T-helper 2 cell treated with Interferon-gamma antibody and Interleukin-4, amounts not matched to agents 100 ng/mL and 5 ng/mL, for 36 hours (primary cell): ENCODE data around the gene ABLIM2. TPM values are rescaled to one million over a fixed set of nuclear protein-coding genes. Genes with fewer than 3 reads are reported as not detected.

ENCODE experiments used
- intact Hi-C: fragments of 100-400 bp; cut with micrococcal nuclease; formaldehyde crosslinking; loops from one replicate; pipeline ENCODE4 v1.15.1; 2023
- total RNA-seq: library from RNA; stranded (reverse); gene quantifications from 2 replicates; pipeline ENCODE4 v1.2.3, GENCODE V29; 2022

Gene ABLIM2
- total RNA-seq, 1 donor from 2014 or later = 0.43 TPM

DNA sequence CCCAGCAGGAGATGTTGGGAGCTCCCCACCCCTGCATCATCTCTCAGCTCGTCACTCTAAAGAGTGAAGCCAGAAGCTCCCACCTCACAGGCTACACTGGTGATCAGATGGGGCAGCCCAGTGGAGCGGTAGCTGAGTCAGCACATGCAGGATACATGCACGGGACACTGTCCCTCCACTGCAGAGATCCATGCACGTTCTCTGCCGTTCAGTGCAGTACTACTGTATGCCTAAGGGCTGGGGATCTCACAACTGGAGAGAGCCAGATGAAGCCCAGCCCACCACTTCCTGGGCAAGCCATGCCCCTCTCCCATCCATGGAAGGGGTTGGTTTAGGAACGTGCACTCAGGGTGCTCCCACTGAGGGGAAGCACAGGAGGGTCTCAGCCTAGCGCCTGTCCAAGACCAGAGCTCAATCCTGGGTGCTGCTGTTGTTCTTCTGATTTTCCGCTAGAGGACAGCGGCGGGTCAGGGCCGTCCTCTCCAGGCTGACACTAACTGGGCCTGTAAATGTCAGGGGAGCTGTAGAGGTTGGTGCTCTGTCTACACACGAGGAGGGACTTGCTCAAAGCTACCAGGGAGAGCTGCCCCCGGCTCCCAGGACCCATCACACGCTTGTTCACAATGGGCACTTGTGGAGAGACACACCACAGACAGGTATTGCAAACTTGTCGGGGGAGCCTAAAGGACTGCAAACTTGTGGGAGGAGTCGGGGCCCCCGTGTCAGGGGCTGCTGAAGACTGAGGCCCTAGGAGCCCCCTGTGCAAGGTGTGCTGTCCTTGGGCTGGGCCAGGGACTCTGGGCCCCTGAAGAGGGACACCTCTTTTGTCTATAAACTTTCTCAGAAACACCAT is 18.2 kb upstream of the ABLIM2 start:
- intact Hi-C loops = loop anchor here (2.0 kb wide), 1 partner anchor 226 kb away; no protein-coding TSS in a partner anchor

DNA sequence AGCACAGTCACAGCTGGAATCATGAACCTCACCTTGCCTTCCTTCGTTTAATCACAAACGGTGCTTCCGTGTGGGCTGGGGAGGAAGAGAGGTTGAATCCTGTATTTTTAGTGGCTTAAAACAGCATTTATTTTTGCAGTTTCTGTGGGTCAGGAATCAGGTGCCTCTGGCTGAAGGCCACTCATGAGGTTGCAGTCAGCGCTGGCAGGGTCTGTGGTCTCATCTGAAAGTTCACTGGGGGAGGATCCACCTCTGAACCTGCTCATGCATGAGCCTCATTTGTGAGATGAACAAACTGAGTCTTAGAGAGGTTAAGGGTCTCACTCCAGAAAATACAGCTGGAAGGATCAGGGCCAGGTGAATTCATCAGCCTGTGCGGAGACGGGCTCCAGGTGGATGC is 17.1 kb upstream of the ABLIM2 start:
- intact Hi-C loops = loop anchor here (2.0 kb wide), 1 partner anchor 227 kb away; no protein-coding TSS in a partner anchor

DNA sequence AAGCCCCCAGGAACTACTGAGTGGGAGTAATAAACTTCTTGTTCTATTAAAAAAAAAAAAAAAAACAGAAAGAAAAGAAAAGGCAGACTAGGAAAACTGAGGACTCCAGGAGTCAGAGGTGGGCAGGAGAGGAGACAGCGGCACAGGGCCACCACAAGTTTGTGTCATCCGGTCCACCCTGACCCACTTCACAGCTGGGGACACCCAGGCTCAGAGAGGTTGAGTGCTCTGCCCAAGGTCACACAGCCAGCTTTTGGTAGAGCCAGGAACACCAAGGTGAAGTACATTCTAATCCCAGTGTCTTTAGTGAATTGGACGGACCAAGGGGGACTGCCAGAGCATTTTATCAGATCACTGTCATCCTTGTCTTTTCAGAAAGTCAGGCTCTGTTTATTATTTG is 16.4 kb upstream of the ABLIM2 start:
- intact Hi-C loops = no loop called here

DNA sequence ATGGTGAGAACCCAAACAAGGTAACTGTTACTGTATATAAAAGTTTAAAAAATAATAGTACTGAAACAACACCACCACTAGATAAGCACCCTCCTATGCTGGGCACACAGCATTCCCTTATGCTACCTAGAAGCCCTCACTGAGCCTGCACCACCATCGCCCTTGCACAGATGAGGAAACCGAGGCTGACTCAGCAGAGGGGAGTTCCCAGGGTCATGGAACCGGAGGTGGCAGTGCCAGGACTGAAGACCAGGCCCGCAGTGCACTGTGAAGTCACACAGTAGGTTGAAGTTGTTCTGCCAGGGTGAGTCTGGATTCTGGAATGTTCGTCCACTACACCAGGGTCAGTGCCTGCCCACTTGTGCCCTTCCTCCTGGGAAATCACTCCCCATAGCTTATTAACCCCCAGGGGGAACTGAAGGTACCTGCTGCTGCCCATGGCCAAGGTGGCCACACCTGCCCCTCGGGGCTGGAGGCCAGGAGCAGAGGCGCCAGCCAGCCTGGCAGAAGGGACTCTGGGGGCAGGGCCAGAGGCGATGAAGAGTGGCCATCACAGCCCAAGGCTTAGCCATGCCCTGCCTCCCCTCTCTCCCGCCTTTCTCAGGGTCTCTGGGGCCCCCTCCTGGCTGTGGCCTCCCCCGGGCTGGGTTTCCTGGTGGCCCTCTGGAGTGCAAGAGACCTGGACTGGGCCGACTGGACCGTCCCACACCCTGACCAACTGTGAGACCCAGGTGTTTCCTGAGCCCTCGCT is 15.1 kb upstream of the ABLIM2 start:
- intact Hi-C loops = no loop called here

DNA sequence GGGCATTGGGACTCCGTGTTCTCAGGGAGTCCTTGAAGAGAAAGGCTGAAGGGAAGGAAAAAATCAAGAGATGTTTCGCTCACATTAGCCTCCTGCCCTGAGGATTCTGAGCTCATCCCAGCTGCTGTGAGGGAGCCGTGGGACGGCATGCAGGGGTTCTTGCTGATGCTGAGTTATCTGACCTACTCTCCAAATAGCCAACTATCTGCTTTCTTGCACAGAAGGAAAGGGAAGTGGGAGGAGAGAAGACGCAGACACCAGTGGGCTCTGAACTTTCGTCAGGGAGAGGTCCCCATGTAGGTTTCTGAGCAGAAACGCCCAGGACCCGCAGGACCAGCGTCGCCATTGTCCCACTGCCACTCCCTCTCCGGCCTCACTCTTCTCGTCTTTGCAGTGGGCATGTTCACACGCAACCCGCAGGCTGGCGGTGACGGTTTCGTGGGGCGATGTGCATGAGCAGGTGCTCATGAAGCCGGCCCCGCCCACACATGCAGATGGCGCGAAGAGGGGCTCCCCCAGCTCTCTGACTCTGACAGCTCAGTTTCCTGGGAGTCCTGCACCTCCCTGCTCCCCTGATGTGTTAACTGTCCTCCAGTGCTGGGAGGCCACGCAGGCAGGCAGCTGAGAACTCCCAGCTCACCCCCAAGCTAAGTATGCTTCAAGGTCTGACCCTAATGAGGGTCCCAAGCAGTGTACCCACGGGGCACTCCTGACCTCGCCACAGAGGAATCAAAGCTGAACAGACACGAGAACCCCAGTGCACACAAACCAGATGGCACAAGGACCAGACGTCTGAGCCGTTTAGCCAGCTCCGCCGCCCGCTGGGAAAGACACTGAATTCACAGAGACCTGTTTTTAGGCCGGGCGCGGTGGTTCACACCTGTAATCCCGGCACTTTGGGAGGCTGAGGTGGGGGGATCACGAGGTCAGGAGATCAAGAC is 13.6 kb upstream of the ABLIM2 start:
- intact Hi-C loops = no loop called here

DNA sequence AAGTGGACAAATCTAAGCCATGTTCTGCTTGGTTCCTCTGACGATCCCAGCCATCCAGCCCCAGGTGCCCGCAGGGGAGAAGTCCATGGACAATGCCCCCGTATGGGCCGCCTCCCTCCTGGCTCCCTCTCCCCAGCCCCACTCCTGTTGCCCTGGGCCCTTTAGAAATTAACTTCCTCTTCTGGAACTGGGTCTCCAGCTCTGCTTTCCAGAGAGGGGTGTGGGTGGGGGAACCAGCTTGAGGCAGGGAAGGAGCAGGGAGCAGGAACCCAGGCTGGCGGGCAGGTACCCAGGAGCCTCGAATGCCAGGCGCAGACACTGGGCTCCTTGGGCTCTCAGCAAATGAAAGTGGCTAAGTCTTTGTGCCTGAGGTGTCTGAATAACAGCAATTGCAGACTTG is 12.7 kb upstream of the ABLIM2 start:
- intact Hi-C loops = no loop called here

DNA sequence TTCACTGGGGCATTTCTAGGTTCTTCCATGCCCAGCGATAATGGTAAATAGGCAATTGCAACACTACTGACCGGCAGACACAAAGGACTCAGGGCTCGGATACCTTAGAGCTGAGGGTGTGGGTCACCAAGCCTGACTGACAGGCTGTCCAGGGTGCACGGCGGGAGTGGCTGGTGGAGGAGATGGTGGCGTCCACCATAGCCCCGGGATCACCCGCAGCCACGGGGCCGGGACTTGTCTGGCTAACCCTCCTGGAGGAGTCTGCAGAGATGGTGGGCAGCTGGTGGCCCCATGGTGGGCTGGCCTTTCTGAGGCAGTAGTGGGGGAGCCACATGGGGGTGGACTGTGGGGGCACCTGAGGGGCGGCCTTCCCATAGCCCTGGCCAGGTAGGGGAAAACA is 11.7 kb upstream of the ABLIM2 start:
- intact Hi-C loops = no loop called here

DNA sequence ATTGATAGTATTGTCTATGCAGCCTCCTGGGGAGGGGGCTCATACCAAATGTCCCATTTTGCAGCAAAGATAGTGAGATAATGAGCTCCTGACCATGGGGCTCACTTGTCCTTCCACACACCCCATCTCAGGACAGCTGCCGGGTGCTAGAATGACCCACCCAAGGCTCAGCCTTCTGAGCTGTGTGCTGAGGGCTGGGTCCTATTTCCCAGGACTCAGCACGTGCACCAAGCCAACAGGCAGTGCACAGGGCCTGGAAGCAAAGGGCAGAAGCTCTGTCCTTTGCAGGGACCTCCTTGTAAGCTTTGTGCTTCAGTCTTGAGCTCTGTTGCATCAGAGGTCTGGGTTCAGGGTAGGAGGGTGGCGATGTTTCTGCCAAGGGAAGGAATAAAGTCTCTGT is 11.2 kb upstream of the ABLIM2 start:
- intact Hi-C loops = no loop called here

DNA sequence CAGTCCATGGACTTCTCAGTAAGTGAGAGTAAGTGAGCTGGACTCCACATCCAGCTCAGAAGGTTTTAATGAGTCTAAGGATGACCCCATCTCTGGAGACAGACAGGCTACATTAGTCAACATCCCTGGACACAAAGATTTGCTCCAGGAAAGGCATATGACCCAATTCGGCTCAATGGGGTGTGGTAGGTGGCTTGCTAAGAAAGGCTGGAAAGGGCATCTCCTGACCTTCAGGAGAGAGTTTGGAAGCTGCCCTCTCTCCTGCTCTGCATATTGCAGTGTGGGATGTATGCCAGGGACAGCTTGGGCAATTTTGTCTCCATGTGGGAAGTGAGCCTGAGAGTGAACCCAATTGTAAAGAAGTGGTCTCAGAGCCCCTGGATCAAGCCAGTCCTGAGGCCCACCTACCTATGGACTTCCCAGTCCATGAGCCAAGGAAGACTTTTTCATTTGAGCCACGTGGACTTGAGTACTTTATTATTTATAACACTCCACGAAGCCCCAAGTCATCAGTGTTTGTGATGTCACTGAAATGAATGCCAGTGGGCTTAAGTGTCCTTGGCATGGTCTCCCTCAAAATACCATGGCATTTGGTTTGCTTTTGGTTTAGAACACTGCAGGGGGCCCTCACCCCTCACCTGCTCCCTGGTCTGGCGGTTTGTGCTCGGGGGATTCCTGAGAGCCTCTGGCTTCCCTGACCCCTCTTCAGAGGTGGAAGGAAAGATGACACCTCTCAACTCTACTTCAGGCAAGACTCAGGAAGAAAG is 10.4 kb upstream of the ABLIM2 start:
- intact Hi-C loops = no loop called here

DNA sequence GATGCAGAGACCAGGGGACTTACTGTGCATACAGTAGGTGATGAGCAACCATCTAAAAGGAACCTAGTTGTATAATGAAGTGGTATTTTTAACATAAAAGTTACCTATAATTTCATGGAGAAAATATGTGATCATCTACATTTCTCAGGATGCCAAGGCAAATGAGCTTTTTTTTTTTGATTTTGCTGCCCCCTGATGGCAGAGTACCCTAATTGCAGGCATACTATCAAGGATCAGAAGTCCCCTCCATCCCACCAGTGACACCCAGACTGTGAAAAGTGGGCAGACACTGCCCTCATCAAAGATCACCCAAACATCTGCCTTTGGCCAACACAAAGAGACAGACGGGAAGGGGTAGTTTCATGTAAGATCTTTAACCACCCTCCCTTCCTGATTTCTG is 9.6 kb upstream of the ABLIM2 start:
- intact Hi-C loops = no loop called here

DNA sequence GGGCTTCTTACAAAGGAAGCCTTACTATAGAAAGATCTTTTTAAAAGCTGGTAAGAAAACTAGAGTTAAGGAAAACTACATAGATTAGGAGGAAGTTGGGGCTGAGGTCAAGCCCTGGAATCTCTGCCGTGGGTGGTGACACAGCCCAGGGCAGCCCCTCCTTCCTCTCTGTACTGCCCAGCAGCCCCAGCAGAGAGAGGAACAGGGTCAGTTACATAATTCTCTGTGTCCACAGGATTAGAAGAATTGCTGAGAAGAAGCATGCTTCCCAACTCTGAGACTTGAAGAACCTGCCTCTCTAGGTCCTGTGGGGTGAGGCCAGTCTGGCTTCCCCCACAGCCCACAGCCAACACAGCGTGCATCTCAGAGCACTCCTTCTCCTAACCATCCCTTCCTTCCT is 9.2 kb upstream of the ABLIM2 start:
- intact Hi-C loops = no loop called here

DNA sequence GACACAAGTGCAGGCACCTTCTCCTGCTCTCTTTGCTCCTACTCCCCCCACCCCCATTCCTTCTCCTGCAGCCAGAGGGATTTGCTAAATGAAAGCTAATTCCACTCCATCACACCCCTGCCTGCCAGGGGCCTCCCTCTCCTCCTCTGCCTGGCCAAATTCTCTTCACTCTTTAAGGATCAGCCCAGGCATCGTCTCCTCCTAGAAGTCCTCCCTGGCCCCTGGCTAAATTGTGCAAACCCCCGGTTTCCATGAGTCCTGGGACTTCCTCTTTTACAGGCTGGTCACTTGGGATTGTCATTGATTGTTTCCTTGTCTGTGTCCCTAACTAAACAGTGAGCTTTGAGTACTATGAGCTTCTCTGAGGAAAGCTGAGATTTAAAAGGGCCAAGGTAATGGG is 8.7 kb upstream of the ABLIM2 start:
- intact Hi-C loops = no loop called here

DNA sequence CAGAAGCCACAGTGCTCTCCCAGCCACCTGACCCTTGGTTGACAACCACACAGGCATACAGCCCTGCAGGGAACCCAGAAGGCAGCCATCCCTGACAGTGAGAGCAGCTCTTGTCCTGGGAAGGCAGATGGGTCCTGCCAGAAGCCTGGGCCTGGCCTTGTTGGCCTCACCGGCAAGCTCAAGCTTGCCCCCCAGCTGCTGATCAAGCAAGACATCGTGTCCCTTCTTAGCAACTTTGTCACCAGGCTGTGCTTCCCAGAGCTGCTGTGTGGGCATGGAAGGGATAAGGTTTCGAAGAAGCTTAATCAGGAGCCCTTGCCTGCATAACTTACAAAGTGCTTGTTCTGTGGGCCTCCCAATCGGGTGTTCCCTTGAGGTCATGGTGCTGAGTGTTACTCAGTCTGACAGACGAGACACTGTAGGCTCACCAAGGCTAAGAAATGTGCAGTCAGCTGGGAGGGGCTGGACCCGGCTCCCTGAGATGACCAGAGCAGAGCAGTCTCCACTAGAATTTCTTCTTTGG is 6.8 kb upstream of the ABLIM2 start:
- intact Hi-C loops = no loop called here

DNA sequence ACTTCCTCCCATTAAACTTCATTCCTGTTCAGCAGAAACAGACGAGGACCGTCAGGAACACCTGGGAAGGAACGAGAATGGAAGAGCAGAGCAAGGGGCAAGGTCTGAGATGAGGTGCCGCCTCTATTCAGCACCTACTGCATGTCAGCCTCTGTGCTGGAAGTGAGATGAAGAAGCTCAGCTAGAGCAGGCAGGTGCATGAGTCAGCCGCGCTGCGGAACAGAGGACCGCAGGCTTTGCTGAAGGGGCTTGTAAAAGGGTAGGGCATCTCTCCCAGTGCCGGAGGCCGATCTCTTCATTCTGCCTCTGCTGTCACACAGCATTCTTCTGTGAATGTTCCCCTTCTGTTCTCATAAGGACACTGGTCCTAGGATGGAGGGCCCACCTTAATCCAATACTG is 6.1 kb upstream of the ABLIM2 start:
- intact Hi-C loops = no loop called here

DNA sequence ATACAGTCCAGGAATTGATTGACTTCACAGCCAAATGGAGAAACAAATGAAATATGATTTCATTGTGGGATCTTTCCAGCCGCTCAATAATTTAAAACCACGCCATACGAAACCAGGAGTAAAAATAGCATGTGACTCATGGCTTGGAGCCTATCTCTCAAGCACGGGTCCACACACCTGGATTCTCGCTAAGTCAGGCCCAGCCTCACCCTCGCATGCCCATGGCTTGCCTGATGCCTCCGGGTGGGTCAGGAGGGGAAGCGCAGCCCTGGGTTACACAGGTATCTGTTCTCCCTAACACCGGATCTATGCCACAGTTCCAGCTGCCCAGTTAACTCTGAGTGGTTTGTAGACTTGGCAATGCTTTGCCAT is 5.6 kb upstream of the ABLIM2 start:
- intact Hi-C loops = no loop called here

DNA sequence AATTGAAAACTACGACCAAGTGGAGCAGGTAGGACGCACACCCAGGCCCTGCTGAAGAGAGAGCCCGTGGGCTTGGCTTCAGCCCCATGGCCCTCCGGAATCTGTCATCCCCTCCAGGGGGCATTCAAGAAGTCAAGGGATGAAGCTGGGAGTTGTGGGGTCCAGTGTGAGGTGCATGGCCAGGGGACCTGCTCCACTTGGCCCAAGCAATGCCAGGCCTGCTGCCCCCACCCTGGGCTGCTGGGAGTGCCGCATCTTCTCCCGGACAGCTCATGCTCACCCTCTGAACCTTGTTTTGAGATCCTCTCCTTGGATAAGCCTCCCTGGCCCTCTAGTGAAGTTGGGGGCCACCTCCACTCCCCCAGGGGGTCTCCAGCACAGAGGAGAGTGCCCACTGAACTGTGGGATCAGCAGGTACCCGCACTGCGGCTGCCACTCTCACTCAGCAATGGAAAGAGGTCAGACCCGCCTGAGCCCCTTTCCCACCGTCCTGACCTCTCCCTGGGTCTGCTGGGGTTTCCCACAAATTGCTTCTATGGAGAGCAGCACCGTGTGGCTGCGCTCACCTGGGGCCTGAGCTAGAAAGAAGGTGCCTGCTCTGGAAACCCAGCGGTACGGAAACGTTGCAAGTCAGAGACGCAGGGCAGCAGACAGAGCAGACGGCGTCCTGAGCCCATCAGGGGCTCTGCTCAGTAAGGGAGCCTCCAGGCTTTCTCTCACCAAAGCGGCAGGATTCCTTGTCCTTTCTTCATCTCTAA is 5.0 kb upstream of the ABLIM2 start:
- intact Hi-C loops = no loop called here

DNA sequence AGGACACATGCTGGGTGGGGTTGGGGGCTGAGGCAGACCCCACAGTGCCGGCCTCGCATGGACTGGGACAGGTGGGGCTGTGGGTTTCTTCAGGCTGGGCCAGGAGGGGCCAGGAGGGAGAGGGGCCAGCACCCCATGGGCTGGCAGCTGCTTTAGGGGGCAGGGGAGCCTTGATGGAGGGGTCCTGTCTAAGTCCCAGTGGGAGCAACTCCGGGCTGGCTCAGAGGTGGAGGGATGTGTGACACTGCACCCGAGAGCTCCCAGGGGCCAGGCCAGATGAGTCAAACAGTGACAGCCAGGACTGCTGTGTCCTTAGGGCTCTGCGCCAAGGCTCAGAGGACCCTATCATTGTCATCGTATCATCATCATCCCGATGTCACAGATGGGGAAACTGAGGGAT is 4.4 kb upstream of the ABLIM2 start:
- intact Hi-C loops = no loop called here

DNA sequence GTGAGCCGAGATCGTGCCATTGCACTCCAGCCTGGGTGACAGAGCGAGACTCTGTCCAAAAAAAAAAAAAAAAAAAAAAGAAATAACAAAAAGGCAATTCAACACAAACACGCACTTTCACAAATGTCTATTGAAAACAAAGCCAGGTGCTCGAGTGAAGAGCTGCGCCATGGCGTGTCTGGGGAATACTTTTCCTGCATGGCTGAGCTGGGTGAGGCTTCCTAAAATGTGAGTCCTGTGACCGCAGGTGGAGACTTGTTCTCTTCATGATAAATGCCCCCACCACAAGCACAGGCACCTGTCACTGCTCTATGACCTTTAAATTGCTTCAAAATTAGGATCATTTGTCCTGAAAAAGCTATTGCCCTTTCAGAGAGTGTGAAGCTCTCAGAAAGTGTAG is 4.0 kb upstream of the ABLIM2 start:
- intact Hi-C loops = no loop called here

DNA sequence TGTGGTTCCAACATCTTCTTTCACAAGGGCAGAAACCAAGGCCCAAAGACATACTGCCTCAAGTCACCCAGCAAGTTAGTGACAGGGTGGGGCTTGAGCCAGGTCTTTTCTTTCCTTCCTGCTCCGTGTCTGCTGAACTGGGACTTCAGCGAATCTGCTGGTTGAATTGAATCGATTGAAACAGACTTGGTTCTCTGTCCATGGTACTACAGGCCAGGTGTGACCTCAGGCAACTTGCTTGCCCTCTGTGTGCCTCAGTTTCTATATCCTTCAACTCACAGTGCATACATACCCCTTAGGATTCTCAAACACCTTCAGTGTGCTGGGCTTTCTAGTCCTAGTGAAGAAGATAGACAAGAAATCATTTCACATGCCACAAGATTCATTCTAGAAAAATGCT is 2.0 kb upstream of the ABLIM2 start:
- intact Hi-C loops = no loop called here

DNA sequence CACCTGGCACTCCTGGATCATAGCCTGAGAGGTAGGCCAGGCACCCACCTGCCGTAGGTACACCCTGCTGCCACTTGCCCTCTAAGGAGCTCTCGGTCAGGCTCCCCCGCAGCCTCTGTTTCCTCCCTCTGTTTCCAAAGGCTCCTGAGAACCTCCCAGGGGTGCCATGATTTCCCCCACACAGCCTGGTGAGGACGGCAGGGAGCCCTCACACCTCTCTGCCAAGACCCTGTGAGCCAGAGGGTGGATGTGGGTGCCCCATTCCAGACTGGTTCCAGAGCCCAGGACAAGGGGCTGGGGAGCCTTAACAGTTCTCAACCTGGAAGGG is 1.6 kb upstream of the ABLIM2 start:
- intact Hi-C loops = no loop called here
